Choroid plexus epithelial cell (primary cell): ENCODE results near the gene DNAJC16.
A peak's percentile ranks its signal among the peaks of the same experiment; 100 is the strongest.

Experiments
- DNase-seq: peaks from one replicate; pipeline ENCODE4 v3.0.0-alpha.2; 2010; ENCODE audit warnings: low read depth
- H3K4me3 ChIP-seq: 2 replicates; pipeline ENCODE4 v1.5.1; 2011; ENCODE audit warnings: low read depth, mild to moderate bottlenecking, control low read depth, low read length, moderate library complexity
- TF ChIP-seq, protein P1 (sequence below): conservative IDR thresholded peaks from 2 replicates; pipeline ENCODE4 v1.5.1; 2011; ENCODE audit warnings: low read depth, mild to moderate bottlenecking, control low read depth, inconsistent platforms, low read length, moderate library complexity

Gene DNAJC16

DNA sequence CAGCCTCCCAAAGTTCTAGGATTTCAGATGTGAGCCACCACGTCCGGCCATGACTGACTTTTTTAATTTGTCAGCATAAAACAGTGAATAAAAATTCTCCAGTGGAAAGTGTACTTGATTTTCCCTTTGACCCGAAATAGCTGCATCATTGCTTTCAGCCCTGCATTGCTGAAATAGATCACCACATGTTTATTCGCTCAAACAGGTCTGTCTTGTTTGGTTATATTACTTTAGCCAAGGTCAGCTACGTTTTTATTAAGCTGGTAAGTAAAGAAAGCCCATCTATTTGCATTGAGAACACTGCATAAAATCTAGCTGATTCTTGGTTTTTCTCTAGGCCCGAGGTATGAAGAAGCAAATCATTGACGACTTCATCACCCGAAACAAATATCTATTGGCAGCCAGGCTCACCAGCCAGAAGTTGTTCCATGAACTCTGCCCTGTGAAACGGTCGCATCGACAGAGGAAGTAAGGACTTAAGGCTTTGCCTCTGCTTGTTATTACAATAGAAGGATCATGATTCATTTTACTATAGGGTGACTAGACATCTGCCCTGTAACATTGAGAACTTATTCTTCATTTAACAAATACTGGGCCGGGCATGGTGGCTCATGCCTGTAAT lies 32.7 kb downstream of the DNAJC16 start:
- TF ChIP-seq, protein P1, sequence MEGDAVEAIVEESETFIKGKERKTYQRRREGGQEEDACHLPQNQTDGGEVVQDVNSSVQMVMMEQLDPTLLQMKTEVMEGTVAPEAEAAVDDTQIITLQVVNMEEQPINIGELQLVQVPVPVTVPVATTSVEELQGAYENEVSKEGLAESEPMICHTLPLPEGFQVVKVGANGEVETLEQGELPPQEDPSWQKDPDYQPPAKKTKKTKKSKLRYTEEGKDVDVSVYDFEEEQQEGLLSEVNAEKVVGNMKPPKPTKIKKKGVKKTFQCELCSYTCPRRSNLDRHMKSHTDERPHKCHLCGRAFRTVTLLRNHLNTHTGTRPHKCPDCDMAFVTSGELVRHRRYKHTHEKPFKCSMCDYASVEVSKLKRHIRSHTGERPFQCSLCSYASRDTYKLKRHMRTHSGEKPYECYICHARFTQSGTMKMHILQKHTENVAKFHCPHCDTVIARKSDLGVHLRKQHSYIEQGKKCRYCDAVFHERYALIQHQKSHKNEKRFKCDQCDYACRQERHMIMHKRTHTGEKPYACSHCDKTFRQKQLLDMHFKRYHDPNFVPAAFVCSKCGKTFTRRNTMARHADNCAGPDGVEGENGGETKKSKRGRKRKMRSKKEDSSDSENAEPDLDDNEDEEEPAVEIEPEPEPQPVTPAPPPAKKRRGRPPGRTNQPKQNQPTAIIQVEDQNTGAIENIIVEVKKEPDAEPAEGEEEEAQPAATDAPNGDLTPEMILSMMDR, result no peak
- no peak overlapping the region for H3K4me3 ChIP-seq
- DNase-seq, result no peak

DNA sequence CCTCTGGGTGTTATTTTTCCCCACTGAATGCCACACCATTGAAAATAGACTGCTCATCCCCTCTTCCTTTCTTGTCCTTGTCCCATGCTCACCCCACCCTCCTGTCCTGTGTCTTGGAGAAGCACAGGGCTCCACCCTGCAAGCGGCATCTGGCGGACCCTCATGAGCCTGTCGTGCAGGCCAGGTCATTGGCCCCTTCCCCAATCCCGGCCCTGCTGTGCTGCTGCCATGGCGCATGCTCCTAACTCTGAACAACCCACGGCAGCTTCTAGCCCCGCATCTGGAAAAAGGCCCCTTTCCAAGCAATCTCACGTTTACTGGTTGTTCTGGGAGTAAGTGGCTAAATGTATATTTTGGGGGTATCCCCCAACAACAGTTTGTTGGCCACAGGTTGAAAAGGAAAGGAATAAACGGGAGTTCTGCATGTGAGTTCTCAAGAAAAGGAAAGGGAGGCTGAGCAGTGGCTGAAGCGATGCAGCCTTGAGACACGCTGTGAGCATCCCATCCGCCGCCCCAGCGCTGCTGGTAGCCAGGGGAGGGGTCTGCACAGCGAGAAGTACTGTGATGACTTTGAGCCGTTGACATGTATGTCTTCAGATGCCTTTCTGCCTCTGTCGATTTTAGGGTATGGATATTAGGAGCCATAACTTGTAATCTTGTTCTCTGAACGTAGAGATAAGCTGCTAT lies 41.9 kb downstream of the DNAJC16 start:
- DNase-seq, result no peak
- H3K4me3 ChIP-seq, result no peak overlapping the region
- TF ChIP-seq, protein P1, result no peak

DNA sequence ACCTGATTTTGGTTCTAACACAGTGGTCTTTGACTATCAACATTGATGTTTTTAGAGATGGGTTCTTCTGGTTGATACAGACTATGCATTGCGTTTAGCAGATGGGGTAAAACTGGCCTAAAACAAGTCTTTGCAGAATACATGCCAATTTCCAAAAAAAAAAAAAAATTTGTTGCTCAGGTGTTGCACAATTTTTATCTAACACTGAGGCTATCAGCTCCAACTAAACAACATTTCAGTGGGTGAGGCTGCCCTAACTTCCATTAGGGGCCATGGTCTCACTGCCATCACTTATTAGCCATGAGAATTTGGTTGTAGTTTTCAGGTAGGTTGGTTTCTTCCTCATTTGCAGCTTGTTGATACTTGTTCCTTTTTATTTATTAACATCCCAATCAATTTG lies 44.2 kb downstream of the DNAJC16 start:
- no peak for DNase-seq
- H3K4me3 ChIP-seq, result no peak overlapping the region
- TF ChIP-seq, protein P1, result no peak

DNA sequence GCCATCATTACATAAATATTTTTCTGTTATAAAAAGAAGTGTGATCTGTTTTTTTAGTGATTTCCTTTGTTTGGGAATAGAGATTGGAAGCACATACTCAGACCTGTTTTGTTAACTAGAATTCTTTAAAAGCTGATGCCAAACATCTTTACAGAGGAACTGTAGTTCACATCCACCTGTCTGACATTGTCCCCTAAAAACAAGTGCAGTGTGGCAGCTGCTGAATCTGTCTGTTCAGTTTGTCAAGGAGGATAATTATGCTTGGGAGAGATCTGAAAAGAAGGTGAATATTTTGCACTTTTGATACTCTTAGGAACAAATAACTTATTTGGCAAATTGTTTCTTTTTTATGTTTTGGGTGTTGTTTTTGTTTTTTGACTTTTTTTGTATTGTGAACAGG lies 44.6 kb downstream of the DNAJC16 start:
- no peak for DNase-seq
- TF ChIP-seq, protein P1, result no peak
- no peak overlapping the region for H3K4me3 ChIP-seq

DNA sequence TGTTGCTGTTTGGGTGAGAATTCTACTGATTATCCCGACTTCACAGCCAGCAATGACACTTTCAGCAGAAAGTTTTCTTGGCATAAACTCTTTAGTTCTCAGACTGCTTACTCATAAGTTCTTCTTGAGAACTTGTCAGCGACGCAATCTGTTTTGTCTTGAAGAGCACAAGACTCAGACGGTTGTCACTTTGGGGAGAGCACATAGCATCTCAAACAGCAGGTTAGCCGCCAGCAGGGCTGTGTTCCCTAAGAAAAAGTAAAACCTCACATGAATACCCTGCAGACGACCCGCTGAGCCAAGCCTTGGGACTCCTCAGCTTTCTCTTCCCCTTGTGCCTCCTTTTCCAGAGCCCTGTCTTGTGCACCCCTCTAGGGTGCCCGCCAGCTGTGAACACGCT lies 46.8 kb downstream of the DNAJC16 start:
- peak; percentile 54 for DNase-seq
- no peak overlapping the region for H3K4me3 ChIP-seq
- TF ChIP-seq, protein P1, result no peak

DNA sequence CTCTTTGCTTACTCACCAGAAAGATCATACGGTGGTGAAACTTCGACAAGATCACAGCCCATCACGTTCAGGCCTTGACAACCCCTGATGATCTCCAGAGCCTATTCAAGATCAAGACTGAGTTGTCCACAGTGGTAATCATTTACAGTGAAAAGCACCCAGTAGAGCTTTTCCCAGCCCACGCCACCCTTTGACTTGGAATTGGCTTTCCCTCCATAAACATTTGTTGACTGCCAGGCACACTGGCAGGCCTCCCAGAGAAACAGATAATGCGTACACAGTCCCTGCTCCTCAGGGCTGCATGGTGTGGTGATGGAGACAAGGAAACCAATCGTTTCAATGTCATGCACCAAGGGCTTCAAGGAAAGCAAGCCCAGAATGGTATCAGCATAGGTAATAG lies 48.1 kb downstream of the DNAJC16 start:
- DNase-seq, result no peak
- TF ChIP-seq, protein P1, result no peak
- H3K4me3 ChIP-seq, result no peak overlapping the region
